Measurements from ENCODE around the gene CUBN. TPM values are rescaled to one million over a fixed set of nuclear protein-coding genes. Genes with fewer than 3 reads are reported as not detected.
A peak's percentile ranks its signal among the peaks of the same experiment; 100 is the strongest.

Gene CUBN
- total and polyA plus RNA-seq, 7 experiments from 2014 or later = 0.39 to 17.5 (median 7.0) TPM

DNA sequence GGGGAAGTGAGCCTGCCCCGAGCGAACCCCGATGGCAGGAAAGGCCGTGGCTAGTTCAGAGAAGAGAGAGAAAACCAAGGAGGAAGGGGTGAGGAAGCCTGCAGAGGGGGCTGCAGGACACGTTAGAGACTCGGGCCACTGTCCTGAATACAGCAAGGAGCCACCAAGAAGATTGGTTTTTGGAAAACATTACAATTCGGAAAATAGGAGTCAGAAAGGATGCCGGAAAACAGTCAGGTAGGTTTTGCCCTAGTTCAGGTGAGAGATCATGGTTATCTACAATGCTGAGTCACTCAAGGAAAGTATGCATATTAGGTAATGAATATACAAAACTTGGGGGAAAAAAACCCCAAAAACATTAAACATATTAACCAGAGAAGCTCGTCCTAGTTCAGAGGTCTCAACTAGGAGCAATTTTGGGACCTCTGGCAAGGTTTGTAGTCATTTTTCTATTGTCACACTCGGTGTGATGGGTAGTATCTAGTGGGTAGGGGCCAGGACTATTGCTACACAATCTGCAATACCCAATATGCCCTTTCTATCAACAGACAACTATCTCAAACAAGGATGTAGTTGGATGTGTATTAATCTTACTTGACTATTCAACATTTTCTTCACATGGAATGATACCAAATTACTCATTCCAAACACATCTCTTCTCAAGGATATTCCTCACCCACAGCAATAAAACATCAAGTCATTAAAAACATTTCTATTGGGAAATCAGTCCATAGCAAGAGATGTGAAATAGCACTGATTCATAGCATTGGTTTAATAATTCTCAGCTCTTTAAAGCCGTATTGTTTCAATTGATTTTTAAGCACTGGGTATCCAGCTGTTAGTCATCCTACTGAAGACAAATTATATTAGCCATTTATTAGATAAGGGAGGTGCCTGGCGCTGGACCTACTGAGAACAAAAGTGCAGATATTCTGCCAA is 238.0 kb downstream of the CUBN start:
- intact Hi-C loops (cut with micrococcal nuclease) = loop anchor here (1.0 to 5.0 kb wide), 6 partner anchors 49 to 366 kb away; no protein-coding TSS in a partner anchor
- Histone ChIP-seq H3K27me3 (ENCODE audit: control insufficient read depth in 2 of 2, insufficient read depth in 2 of 2, low read length in 2 of 2) (no peaks in the 10 kb centered on the region), H3K4me3 (ENCODE audit: low read length) (no peak overlapping the region), H3K27ac (ENCODE audit: low read depth, low read length) (no peak overlapping the region), H3K9me3 (ENCODE audit: control insufficient read depth in 2 of 3, low read length in 3 of 3) (no peaks in the 10 kb centered on the region), H3K36me3 (ENCODE audit: control insufficient read depth in 2 of 3, insufficient read depth in 3 of 3, low read length in 3 of 3) (peaks cover 0 to 3% (median 0%) of the 10 kb centered on the region in 3 experiments), H3K4me1 (ENCODE audit: control insufficient read depth in 2 of 2, insufficient read depth in 2 of 2, low read length in 2 of 2) (no peaks in the 10 kb centered on the region)
- POLR2A ChIA-PET = no interaction called here
- peak overlapping the region; percentile 35 to 81 (median 58) for H3K4me3 Mint-ChIP-seq
- H3K27me3 Mint-ChIP-seq = peaks cover 0 to 42% (median 0%) of the 10 kb centered on the region in 5 donors
- peaks cover 3 to 32% (median 16%) of the 10 kb centered on the region in 5 donors for H3K36me3 Mint-ChIP-seq
- H3K9me3 Mint-ChIP-seq = peaks cover 0 to 10% (median 4%) of the 10 kb centered on the region in 11 donors
- peak overlapping the region in 2 of 9 donors; percentile 40 to 49 for H3K27ac Mint-ChIP-seq
- H3K4me1 Mint-ChIP-seq = peaks cover 5 to 9% (median 5%) of the 10 kb centered on the region in 7 donors
- peak in 3 of 9 donors; percentile 7 to 18 (median 15) for DNase-seq
- CTCF ChIA-PET = no interaction called here
- ATAC-seq = peak; percentile 69

DNA sequence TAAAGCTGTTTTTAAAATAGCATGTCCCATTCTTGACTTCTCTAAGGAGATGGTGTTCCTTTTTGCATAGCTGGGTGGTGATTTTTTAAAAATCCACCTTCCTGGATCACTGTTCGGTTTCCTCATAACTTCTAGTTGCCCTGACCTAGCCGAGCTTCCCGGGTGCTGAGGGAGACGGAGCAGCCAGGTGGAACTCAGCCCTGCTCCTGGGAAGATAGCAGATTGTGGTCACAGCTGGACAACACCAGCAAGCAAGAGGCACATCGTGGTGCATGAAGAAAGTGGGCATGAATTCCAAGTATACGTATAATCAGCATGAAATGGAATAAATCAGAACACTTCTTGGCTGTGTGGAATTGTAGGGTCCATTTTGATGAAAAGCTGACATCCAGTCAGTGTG is 238.9 kb downstream of the CUBN start:
- H3K4me3 Mint-ChIP-seq = peak overlapping the region in 1 of 10 donors; percentile 55
- peaks cover 2 to 22% (median 10%) of the 10 kb centered on the region in 5 donors for H3K36me3 Mint-ChIP-seq
- peaks cover 5 to 9% (median 5%) of the 10 kb centered on the region in 7 donors for H3K4me1 Mint-ChIP-seq
- Histone ChIP-seq H3K4me3 (ENCODE audit: low read length) (no peak overlapping the region), H3K27me3 (ENCODE audit: control insufficient read depth in 2 of 2, insufficient read depth in 2 of 2, low read length in 2 of 2) (no peaks in the 10 kb centered on the region), H3K27ac (ENCODE audit: low read depth, low read length) (no peak overlapping the region), H3K36me3 (ENCODE audit: control insufficient read depth in 2 of 3, insufficient read depth in 3 of 3, low read length in 3 of 3) (no peaks in the 10 kb centered on the region), H3K9me3 (ENCODE audit: control insufficient read depth in 2 of 3, low read length in 3 of 3) (no peaks in the 10 kb centered on the region), H3K4me1 (ENCODE audit: control insufficient read depth in 2 of 2, insufficient read depth in 2 of 2, low read length in 2 of 2) (no peaks in the 10 kb centered on the region)
- ATAC-seq = no peak
- no peak for DNase-seq
- peaks cover 0 to 6% (median 0%) of the 10 kb centered on the region in 11 donors for H3K9me3 Mint-ChIP-seq
- ChIA-PET POLR2A (no interaction called here), CTCF (interaction anchor here (0.6 kb wide), 1 partner anchor 347 kb away, joined by 4 read pairs; no protein-coding TSS in a partner anchor)
- intact Hi-C loops (cut with micrococcal nuclease) = loop anchor here (1.0 to 5.0 kb wide), 6 partner anchors 48 to 367 kb away; no protein-coding TSS in a partner anchor
- peaks cover 0 to 42% (median 0%) of the 10 kb centered on the region in 5 donors for H3K27me3 Mint-ChIP-seq
- no peak overlapping the region for H3K27ac Mint-ChIP-seq

DNA sequence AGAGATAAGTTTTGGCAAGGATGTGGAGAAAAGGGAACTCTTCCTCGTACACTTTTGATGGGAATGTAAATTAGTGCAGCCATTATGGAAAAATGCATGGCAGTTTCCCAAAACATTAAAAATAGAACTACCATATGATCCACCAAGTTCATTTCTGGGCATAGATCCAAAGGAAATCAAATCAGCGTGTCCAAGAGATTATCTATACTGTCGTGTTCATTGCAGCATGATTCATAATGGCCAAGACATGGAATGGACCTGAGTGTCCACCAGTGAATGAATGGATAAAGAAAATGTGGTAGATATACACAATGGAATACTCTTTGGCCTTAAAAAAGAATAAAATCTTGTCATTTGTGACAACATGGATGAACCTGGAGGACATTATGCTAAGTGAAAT is 242.0 kb downstream of the CUBN start:
- Mint-ChIP-seq H3K9me3 (no peaks in the 10 kb centered on the region), H3K27ac (no peak overlapping the region), H3K4me3 (no peak overlapping the region), H3K4me1 (peaks cover 5 to 9% (median 5%) of the 10 kb centered on the region in 7 donors), H3K27me3 (peaks cover 0 to 32% (median 0%) of the 10 kb centered on the region in 5 donors), H3K36me3 (peaks cover 0 to 22% (median 12%) of the 10 kb centered on the region in 5 donors)
- DNase-seq (no peak), ATAC-seq (no peak)
- ChIA-PET POLR2A (no interaction called here), CTCF (no interaction called here)
- H3K27ac ChIP-seq (ENCODE audit: low read depth, low read length) = no peak overlapping the region
- H3K4me1 ChIP-seq (ENCODE audit: control insufficient read depth in 2 of 2, insufficient read depth in 2 of 2, low read length in 2 of 2) = no peaks in the 10 kb centered on the region
- intact Hi-C loops (cut with micrococcal nuclease) = no loop called here
- H3K9me3 ChIP-seq (ENCODE audit: control insufficient read depth in 2 of 3, low read length in 3 of 3) = no peaks in the 10 kb centered on the region
- H3K4me3 ChIP-seq (ENCODE audit: low read length) = no peak overlapping the region
- H3K27me3 ChIP-seq (ENCODE audit: control insufficient read depth in 2 of 2, insufficient read depth in 2 of 2, low read length in 2 of 2) = no peaks in the 10 kb centered on the region
- no peaks in the 10 kb centered on the region for H3K36me3 ChIP-seq (ENCODE audit: control insufficient read depth in 2 of 3, insufficient read depth in 3 of 3, low read length in 3 of 3)

DNA sequence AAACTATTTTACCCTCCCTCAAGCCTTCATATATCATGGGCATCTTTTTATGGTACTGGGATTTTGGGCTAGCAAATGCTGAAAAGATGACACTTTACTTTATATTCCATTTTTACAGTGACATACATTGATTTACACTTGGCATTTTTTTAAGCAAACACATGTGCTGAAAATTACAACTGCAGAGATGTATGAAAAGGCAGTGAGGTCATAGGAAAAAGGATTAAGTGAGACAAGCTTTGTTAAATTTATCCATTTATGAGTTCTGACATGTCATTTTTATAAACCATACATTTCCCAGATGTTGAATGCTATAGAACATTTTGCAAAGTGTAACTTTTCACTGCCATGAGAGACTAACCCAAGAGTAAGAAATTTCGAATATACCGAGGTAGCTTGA is 243.6 kb downstream of the CUBN start:
- no peaks in the 10 kb centered on the region for H3K9me3 Mint-ChIP-seq
- ATAC-seq = no peak

DNA sequence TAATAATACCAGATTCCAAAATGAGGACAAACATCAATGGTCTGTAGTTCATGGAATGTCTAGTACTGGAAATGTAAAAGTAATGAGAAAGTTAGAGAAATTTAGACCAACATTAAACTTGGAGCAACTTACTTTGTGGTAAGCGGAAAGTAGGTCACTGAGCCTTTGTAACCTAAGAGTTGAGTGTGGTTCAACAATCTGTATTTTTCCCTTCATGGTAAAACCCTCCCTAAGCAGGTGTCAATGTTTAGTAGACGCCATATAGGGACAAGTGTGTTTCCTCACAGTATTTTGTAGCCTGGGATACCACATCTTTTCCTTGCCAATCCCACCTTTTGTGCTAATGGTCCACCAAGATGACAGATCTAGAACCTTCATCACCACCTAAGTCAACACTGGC is 245.1 kb downstream of the CUBN start:
- Mint-ChIP-seq H3K9me3 (peaks cover 0 to 5% (median 0%) of the 10 kb centered on the region in 11 donors), H3K4me3 (no peak overlapping the region), H3K27me3 (peaks cover 0 to 16% (median 0%) of the 10 kb centered on the region in 5 donors), H3K27ac (no peak overlapping the region), H3K36me3 (peaks cover 0 to 25% (median 25%) of the 10 kb centered on the region in 5 donors), H3K4me1 (no peaks in the 10 kb centered on the region)
- Histone ChIP-seq H3K4me1 (ENCODE audit: control insufficient read depth in 2 of 2, insufficient read depth in 2 of 2, low read length in 2 of 2) (no peaks in the 10 kb centered on the region), H3K27ac (ENCODE audit: low read depth, low read length) (no peak overlapping the region), H3K27me3 (ENCODE audit: control insufficient read depth in 2 of 2, insufficient read depth in 2 of 2, low read length in 2 of 2) (no peaks in the 10 kb centered on the region), H3K9me3 (ENCODE audit: control insufficient read depth in 2 of 3, low read length in 3 of 3) (no peaks in the 10 kb centered on the region), H3K36me3 (ENCODE audit: control insufficient read depth in 2 of 3, insufficient read depth in 3 of 3, low read length in 3 of 3) (no peaks in the 10 kb centered on the region), H3K4me3 (ENCODE audit: low read length) (no peak overlapping the region)
- no peak for DNase-seq
- intact Hi-C loops (cut with micrococcal nuclease) = no loop called here
- CTCF ChIA-PET = no interaction called here
- POLR2A ChIA-PET = no interaction called here
- ATAC-seq = no peak

More for the DNA sequence above, 243.6 kb downstream of the CUBN start:
- Histone ChIP-seq H3K4me3 (ENCODE audit: low read length) (no peak overlapping the region), H3K4me1 (ENCODE audit: control insufficient read depth in 2 of 2, insufficient read depth in 2 of 2, low read length in 2 of 2) (no peaks in the 10 kb centered on the region), H3K36me3 (ENCODE audit: control insufficient read depth in 2 of 3, insufficient read depth in 3 of 3, low read length in 3 of 3) (no peaks in the 10 kb centered on the region), H3K9me3 (ENCODE audit: control insufficient read depth in 2 of 3, low read length in 3 of 3) (no peaks in the 10 kb centered on the region), H3K27me3 (ENCODE audit: control insufficient read depth in 2 of 2, insufficient read depth in 2 of 2, low read length in 2 of 2) (no peaks in the 10 kb centered on the region), H3K27ac (ENCODE audit: low read depth, low read length) (no peak overlapping the region)
- H3K27me3 Mint-ChIP-seq = peaks cover 0 to 24% (median 0%) of the 10 kb centered on the region in 5 donors
- H3K4me3 Mint-ChIP-seq = no peak overlapping the region
- peaks cover under 1 to 4% (median 1%) of the 10 kb centered on the region in 7 donors for H3K4me1 Mint-ChIP-seq
- H3K27ac Mint-ChIP-seq = no peak overlapping the region
- no peak for DNase-seq
- ChIA-PET POLR2A (interaction anchor here (0.7 kb wide), 1 partner anchor 23 kb away, joined by 3 read pairs; no protein-coding TSS in a partner anchor), CTCF (no interaction called here)
- peaks cover 0 to 22% (median 16%) of the 10 kb centered on the region in 5 donors for H3K36me3 Mint-ChIP-seq
- intact Hi-C loops (cut with micrococcal nuclease) = no loop called here

DNA sequence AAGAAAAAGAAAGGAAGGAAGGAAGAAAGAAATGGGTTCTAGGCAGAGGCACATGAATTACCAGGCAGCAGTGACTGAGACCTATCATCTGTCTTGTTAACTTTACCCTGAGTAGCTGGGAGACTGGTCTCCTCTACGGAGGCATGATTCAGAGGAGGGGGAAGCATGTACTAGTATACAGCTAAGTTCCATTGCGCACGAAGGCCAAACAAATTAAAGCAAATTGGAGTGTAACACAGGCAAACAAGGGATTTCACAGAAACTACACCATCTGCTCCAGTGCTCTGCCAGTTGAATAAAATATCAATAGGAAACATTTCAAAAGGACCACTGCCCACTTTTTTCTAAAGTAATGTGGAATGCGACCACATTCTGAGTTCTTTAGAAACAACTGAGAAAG is 246.5 kb downstream of the CUBN start:
- intact Hi-C loops (cut with micrococcal nuclease) = no loop called here
- CTCF ChIA-PET = interaction anchor here (0.7 to 1.2 kb wide), 3 partner anchors 38 to 448 kb away, joined by 3 to 7 read pairs (median 4); no protein-coding TSS in a partner anchor

More for the DNA sequence above, 246.5 kb downstream of the CUBN start:
- peaks cover 0 to 31% (median 19%) of the 10 kb centered on the region in 5 donors for H3K36me3 Mint-ChIP-seq
- Histone ChIP-seq H3K4me1 (ENCODE audit: control insufficient read depth in 2 of 2, insufficient read depth in 2 of 2, low read length in 2 of 2) (no peaks in the 10 kb centered on the region), H3K9me3 (ENCODE audit: control insufficient read depth in 2 of 3, low read length in 3 of 3) (no peaks in the 10 kb centered on the region), H3K27ac (ENCODE audit: low read depth, low read length) (no peak overlapping the region), H3K36me3 (ENCODE audit: control insufficient read depth in 2 of 3, insufficient read depth in 3 of 3, low read length in 3 of 3) (no peaks in the 10 kb centered on the region), H3K27me3 (ENCODE audit: control insufficient read depth in 2 of 2, insufficient read depth in 2 of 2, low read length in 2 of 2) (no peaks in the 10 kb centered on the region), H3K4me3 (ENCODE audit: low read length) (no peak overlapping the region)
- POLR2A ChIA-PET = no interaction called here
- DNase-seq (no peak), ATAC-seq (no peak)
- H3K4me3 Mint-ChIP-seq = no peak overlapping the region
- peaks cover 0 to 5% (median 0%) of the 10 kb centered on the region in 11 donors for H3K9me3 Mint-ChIP-seq
- no peak overlapping the region for H3K27ac Mint-ChIP-seq
- peaks cover 0 to 12% (median 0%) of the 10 kb centered on the region in 5 donors for H3K27me3 Mint-ChIP-seq
- H3K4me1 Mint-ChIP-seq = no peaks in the 10 kb centered on the region

All from naive thymus-derived CD4-positive, alpha-beta T cell (primary cell).